HEK293 (cell line): ENCODE results near the gene IFIH1.

Experiments used
- CTCF ChIA-PET: fragments of 350-600 bp; formaldehyde crosslinking; extraction: SDS; loops from one replicate; lab custom pipeline; 2021; ENCODE audit warnings: antibody characterized with exemption; lab: Yijun Ruan, JAX
- POLR2A ChIA-PET: fragments of 300-600 bp; formaldehyde crosslinking; extraction: SDS; loops from one replicate; lab custom pipeline; 2020; ENCODE audit warnings: antibody characterized with exemption, inconsistent platforms; lab: Yijun Ruan, JAX
- H3K27ac ChIP-seq: fragments of 200-500 bp; sonication (Bioruptor generic); 2 replicates; pipeline ENCODE4 v1.5.1; 2014; ENCODE audit warnings: low read depth, low read length, control low read depth, inconsistent platforms; ENCODE audit errors: extremely low read depth
- H3K36me3 ChIP-seq, 2 experiments: fragments of 200-500 bp in 1 of 2; sonication (Bioruptor generic) in 1 of 2; 1 replicate in 1 of 2; 2 replicates in 1 of 2; pipeline ENCODE4 v1.5.1; 2014 to 2017; ENCODE audit warnings: inconsistent platforms in 2 of 2, low read length in 2 of 2; ENCODE audit not compliant: control insufficient read depth in 2 of 2, insufficient read depth in 1 of 2
- H3K4me1 ChIP-seq: fragments of 200-500 bp; sonication (Bioruptor generic); 2 replicates; pipeline ENCODE4 v1.5.1; 2014; ENCODE audit warnings: mild to moderate bottlenecking, low read length, inconsistent platforms; ENCODE audit not compliant: control insufficient read depth, insufficient read depth
- H3K4me3 ChIP-seq: 2 replicates; pipeline ENCODE4 v1.5.1; 2011; ENCODE audit warnings: low read depth, mild to moderate bottlenecking, control low read depth, low read length, moderate library complexity
- H3K9me3 ChIP-seq: fragments of 200-500 bp; sonication (Bioruptor generic); 2 replicates; pipeline ENCODE4 v1.5.1; 2014; ENCODE audit warnings: low read depth, low read length, inconsistent platforms; ENCODE audit not compliant: control insufficient read depth, insufficient read depth
- HOXC10 ChIP-seq: sonication (generic); formaldehyde crosslinking; IDR thresholded peaks from 2 replicates; pipeline ENCODE4 v1.8.1; 2023; ENCODE audit warnings: mild to moderate bottlenecking, missing genetic modification reagents
- HOXD13 ChIP-seq: sonication (generic); formaldehyde crosslinking; IDR thresholded peaks from 2 replicates; pipeline ENCODE4 v1.8.0; 2022; ENCODE audit warnings: missing genetic modification reagents, borderline replicate concordance
- KLF10 ChIP-seq: fragments of 450-650 bp; IDR thresholded peaks from 2 replicates; pipeline ENCODE4 v1.5.1; 2018; ENCODE audit warnings: missing biosample characterization, mild to moderate bottlenecking, missing genetic modification characterization
- PRDM4 ChIP-seq: fragments of 450-650 bp; formaldehyde crosslinking; IDR thresholded peaks from 2 replicates; pipeline ENCODE4 v1.5.1; 2017; ENCODE audit warnings: missing biosample characterization, missing genetic modification characterization
- RBAK ChIP-seq: fragments of 450-650 bp; formaldehyde crosslinking; IDR thresholded peaks from 2 replicates; pipeline ENCODE4 v1.5.1; 2016; ENCODE audit warnings: missing biosample characterization, missing genetic modification characterization
- TSHZ1 ChIP-seq: fragments of 450-650 bp; formaldehyde crosslinking; IDR thresholded peaks from 2 replicates; pipeline ENCODE4 v1.5.1; 2016; ENCODE audit warnings: missing biosample characterization, missing genetic modification characterization, borderline replicate concordance
- ZBTB48 ChIP-seq: fragments of 450-650 bp; formaldehyde crosslinking; IDR thresholded peaks from 2 replicates; pipeline ENCODE4 v1.5.1; 2016; ENCODE audit warnings: missing biosample characterization, missing genetic modification characterization
- ZNF10 ChIP-seq: fragments of 450-650 bp; formaldehyde crosslinking; IDR thresholded peaks from 2 replicates; pipeline ENCODE4 v1.5.1; 2017; ENCODE audit warnings: missing biosample characterization, missing genetic modification characterization
- ZNF311 ChIP-seq: fragments of 450-650 bp; formaldehyde crosslinking; IDR thresholded peaks from 2 replicates; pipeline ENCODE4 v1.5.1; 2017; ENCODE audit warnings: missing biosample characterization, missing genetic modification characterization, borderline replicate concordance
- ZNF426 ChIP-seq: fragments of 450-650 bp; formaldehyde crosslinking; IDR thresholded peaks from 2 replicates; pipeline ENCODE4 v1.5.1; 2017; ENCODE audit warnings: missing biosample characterization, missing genetic modification characterization, mild to moderate bottlenecking, inconsistent platforms, moderate library complexity
- ZNF530 ChIP-seq: fragments of 450-650 bp; formaldehyde crosslinking; IDR thresholded peaks from 2 replicates; pipeline ENCODE4 v1.5.1; 2016; ENCODE audit warnings: low read depth, missing biosample characterization, missing genetic modification characterization
- ZNF571 ChIP-seq: fragments of 450-650 bp; formaldehyde crosslinking; IDR thresholded peaks from 2 replicates; pipeline ENCODE4 v1.5.0; 2017; ENCODE audit warnings: missing biosample characterization, missing genetic modification characterization
- ZNF610 ChIP-seq: fragments of 450-650 bp; formaldehyde crosslinking; IDR thresholded peaks from 2 replicates; pipeline ENCODE4 v1.5.1; 2016; ENCODE audit warnings: missing biosample characterization, missing genetic modification characterization, borderline replicate concordance
- ZNF701 ChIP-seq: fragments of 450-650 bp; formaldehyde crosslinking; IDR thresholded peaks from 2 replicates; pipeline ENCODE4 v1.5.1; 2016; ENCODE audit warnings: missing biosample characterization, missing genetic modification characterization
- ZSCAN23 ChIP-seq: fragments of 450-650 bp; formaldehyde crosslinking; IDR thresholded peaks from 2 replicates; pipeline ENCODE4 v1.5.1; 2016; ENCODE audit warnings: missing biosample characterization, missing genetic modification characterization
- TF ChIP-seq, protein P1 (sequence below): fragments of 450-650 bp; formaldehyde crosslinking; IDR thresholded peaks from 2 replicates; pipeline ENCODE4 v1.5.1; 2016; ENCODE audit warnings: missing biosample characterization, missing genetic modification characterization
- TF ChIP-seq, protein P2 (sequence below): fragments of 450-650 bp; formaldehyde crosslinking; IDR thresholded peaks from 2 replicates; pipeline ENCODE4 v1.5.1; 2017; ENCODE audit warnings: missing biosample characterization, mild to moderate bottlenecking, missing genetic modification characterization, moderate library complexity

IFIH1 gene

GRCh38 chr2:162282765-162283425, 35.6 kb downstream of the IFIH1 start:
- ChIA-PET POLR2A (no interaction called here), CTCF (interaction anchor here (0.6 to 1.7 kb wide), 3 partner anchors 15 to 1061 kb away, joined by 3 to 8 read pairs (median 3); no protein-coding TSS in a partner anchor)
- Histone ChIP-seq H3K4me1 (no peaks in the 10 kb centered on the region), H3K9me3 (no peaks in the 10 kb centered on the region), H3K36me3 (peaks cover 0 to 3% of the 10 kb centered on the region in 2 experiments; a peak in 1 of 3 replicates), H3K4me3 (no peak overlapping the region), H3K27ac (no peak overlapping the region)
- TF ChIP-seq ZNF571 (tag by site-specific recombination) = no peak

DNA sequence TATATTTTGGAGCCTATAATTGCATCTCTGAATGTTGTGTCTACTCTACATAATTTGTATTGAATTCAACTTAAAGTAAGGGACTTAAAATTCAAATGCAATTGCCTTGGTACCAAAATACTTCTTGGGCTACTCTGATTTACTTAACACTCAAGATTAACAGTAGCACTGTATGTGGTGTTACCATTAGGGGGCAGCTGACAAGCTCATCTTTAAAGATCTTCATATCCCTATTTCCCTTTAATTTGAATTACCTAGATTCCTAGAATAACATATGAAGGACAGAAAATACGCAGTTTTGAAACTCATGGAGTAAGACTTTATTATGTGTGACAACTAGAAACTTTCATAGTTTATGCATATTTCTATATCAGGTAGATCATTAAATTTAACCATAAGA, 37.8 kb downstream of the IFIH1 start:
- Histone ChIP-seq H3K36me3 (peaks cover 0 to 13% of the 10 kb centered on the region in 2 experiments; a peak in 1 of 3 replicates), H3K4me3 (no peak overlapping the region), H3K9me3 (no peaks in the 10 kb centered on the region), H3K4me1 (no peaks in the 10 kb centered on the region), H3K27ac (no peak overlapping the region)
- ChIA-PET CTCF (interaction anchor here (0.7 to 4.0 kb wide), 2 partner anchors 17 to 254 kb away, joined by 3 to 23 read pairs; no protein-coding TSS in a partner anchor), POLR2A (no interaction called here)
- TF ChIP-seq, protein P1, sequence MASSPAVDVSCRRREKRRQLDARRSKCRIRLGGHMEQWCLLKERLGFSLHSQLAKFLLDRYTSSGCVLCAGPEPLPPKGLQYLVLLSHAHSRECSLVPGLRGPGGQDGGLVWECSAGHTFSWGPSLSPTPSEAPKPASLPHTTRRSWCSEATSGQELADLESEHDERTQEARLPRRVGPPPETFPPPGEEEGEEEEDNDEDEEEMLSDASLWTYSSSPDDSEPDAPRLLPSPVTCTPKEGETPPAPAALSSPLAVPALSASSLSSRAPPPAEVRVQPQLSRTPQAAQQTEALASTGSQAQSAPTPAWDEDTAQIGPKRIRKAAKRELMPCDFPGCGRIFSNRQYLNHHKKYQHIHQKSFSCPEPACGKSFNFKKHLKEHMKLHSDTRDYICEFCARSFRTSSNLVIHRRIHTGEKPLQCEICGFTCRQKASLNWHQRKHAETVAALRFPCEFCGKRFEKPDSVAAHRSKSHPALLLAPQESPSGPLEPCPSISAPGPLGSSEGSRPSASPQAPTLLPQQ (tag by site-specific recombination) = no peak
- TF ChIP-seq HOXD13 (CRISPR knock-in tag) = no peak
- no peak for TF ChIP-seq ZBTB48 (tag by site-specific recombination)
- no peak for TF ChIP-seq ZNF426 (tag by site-specific recombination)
- no peak for TF ChIP-seq ZNF10 (tag by site-specific recombination)
- no peak for TF ChIP-seq ZNF610
- TF ChIP-seq ZNF701 (tag by site-specific recombination) = no peak
- no peak for TF ChIP-seq ZNF311
- no peak for TF ChIP-seq RBAK
- TF ChIP-seq HOXC10 (CRISPR knock-in tag) = no peak
- no peak for TF ChIP-seq TSHZ1
- no peak for TF ChIP-seq ZNF530
- TF ChIP-seq, protein P2, sequence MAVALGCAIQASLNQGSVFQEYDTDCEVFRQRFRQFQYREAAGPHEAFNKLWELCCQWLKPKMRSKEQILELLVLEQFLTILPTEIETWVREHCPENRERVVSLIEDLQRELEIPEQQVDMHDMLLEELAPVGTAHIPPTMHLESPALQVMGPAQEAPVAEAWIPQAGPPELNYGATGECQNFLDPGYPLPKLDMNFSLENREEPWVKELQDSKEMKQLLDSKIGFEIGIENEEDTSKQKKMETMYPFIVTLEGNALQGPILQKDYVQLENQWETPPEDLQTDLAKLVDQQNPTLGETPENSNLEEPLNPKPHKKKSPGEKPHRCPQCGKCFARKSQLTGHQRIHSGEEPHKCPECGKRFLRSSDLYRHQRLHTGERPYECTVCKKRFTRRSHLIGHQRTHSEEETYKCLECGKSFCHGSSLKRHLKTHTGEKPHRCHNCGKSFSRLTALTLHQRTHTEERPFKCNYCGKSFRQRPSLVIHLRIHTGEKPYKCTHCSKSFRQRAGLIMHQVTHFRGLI (tag by site-specific recombination) = no peak
- no peak for TF ChIP-seq ZSCAN23 (tag by site-specific recombination)
- no peak for TF ChIP-seq KLF10 (tag by site-specific recombination)
- TF ChIP-seq PRDM4 (tag by site-specific recombination) = no peak
